Loucy (cell line): ENCODE results near the gene AMPD2.

Experiments used
- EZH2phosphoT487 ChIP-seq: fragments of 200-600 bp; IDR thresholded peaks from 2 replicates; pipeline ENCODE4 v1.6.1; 2018; ENCODE audit warnings: antibody characterized with exemption, mild to moderate bottlenecking, moderate library complexity, borderline replicate concordance
- TF ChIP-seq, protein P1 (sequence below): fragments of 200-600 bp; sonication (generic); conservative IDR thresholded peaks from 2 replicates; pipeline ENCODE4 v1.5.1; 2014; ENCODE audit warnings: mild to moderate bottlenecking, antibody characterized with exemption, low read length

DNA sequence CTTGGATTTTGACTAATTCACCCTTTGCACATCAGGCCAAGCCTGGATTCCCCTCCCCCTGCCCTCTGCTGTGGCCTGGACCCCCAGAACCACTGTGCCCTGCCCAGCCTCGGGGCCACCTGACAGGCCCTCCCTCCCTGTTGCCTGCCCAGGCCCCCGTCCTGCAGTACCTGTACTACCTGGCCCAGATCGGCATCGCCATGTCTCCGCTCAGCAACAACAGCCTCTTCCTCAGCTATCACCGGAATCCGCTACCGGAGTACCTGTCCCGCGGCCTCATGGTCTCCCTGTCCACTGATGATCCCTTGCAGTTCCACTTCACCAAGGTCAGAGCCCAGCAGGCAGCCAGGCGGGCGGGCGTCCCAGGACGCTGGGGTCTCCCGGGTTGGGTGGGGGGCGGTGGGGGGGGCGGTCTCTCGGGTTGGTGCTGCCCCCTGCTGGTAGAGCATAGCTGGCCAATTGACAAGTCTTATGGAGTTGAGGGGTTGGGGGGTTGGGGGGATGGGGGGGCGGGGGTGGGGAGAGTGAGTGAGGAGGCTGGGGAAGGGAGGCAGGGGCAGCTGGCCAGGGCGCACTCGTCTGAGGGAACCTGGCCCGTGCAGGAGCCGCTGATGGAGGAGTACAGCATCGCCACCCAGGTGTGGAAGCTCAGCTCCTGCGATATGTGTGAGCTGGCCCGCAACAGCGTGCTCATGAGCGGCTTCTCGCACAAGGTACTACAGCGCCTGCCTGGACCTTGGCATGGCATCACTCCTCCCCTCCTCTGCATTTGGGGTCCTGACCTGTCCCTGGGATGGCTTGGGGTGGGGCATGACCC, 10.7 kb downstream of the AMPD2 start:
- TF ChIP-seq, protein P1, sequence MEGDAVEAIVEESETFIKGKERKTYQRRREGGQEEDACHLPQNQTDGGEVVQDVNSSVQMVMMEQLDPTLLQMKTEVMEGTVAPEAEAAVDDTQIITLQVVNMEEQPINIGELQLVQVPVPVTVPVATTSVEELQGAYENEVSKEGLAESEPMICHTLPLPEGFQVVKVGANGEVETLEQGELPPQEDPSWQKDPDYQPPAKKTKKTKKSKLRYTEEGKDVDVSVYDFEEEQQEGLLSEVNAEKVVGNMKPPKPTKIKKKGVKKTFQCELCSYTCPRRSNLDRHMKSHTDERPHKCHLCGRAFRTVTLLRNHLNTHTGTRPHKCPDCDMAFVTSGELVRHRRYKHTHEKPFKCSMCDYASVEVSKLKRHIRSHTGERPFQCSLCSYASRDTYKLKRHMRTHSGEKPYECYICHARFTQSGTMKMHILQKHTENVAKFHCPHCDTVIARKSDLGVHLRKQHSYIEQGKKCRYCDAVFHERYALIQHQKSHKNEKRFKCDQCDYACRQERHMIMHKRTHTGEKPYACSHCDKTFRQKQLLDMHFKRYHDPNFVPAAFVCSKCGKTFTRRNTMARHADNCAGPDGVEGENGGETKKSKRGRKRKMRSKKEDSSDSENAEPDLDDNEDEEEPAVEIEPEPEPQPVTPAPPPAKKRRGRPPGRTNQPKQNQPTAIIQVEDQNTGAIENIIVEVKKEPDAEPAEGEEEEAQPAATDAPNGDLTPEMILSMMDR, result no peak
- TF ChIP-seq EZH2phosphoT487, result no peak
